ENCODE data around the gene ATP6V0D1. TPM values are rescaled to one million over a fixed set of nuclear protein-coding genes. Genes with fewer than 3 reads are reported as not detected.

The ATP6V0D1 gene
- total and polyA plus RNA-seq, 9 donors, result 32.5 to 113 (median 63.0) TPM

DNA sequence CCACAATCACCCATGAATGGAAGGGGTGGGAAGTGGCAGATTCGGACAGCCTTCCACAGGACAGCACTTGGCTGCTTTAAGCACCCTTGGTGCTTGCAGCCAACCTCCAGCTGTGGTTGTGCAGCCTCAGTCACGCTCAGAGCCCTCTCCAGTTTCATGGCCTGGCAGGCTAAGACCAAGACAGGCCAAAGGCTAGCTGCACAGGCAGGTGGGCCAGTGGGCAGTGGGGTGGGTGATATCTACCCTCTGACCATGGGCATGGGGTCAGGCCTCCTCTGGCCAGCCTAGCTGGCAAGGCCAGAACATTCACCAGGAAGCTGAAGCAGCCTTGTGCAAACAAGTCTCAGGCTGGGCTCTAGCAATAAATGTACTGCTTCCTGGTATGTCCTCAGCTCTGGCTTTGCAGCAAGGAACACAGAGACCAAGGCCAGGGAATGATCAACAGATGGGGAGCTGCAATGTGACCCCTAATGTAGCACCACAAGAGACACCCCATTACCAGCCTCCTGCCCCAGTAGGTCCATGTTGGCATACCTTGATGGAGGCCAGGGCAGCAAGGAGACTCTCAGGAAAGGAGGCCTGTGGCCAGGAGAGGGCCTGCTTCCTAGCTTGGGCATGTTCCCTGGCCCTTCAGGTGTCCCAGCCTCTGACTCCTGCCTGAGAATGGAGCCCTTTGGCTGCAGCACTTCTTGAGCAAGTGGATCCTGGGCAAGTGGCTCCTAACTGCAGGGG lies 29.1 kb downstream of the ATP6V0D1 start:
- intact Hi-C loops (cut with DNase I), result no loop called here
- Histone ChIP-seq H3K9me3 (no peaks in the 10 kb centered on the region), H3K27me3 (no peaks in the 10 kb centered on the region), H3K27ac (no peak overlapping the region), H3K4me3 (no peak overlapping the region), H3K4me1 (ENCODE audit: insufficient read depth) (peaks cover 35% of the 10 kb centered on the region), H3K36me3 (no peaks in the 10 kb centered on the region)
- DNase-seq, result no peak
- TF ChIP-seq, protein P1, sequence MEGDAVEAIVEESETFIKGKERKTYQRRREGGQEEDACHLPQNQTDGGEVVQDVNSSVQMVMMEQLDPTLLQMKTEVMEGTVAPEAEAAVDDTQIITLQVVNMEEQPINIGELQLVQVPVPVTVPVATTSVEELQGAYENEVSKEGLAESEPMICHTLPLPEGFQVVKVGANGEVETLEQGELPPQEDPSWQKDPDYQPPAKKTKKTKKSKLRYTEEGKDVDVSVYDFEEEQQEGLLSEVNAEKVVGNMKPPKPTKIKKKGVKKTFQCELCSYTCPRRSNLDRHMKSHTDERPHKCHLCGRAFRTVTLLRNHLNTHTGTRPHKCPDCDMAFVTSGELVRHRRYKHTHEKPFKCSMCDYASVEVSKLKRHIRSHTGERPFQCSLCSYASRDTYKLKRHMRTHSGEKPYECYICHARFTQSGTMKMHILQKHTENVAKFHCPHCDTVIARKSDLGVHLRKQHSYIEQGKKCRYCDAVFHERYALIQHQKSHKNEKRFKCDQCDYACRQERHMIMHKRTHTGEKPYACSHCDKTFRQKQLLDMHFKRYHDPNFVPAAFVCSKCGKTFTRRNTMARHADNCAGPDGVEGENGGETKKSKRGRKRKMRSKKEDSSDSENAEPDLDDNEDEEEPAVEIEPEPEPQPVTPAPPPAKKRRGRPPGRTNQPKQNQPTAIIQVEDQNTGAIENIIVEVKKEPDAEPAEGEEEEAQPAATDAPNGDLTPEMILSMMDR (IDR thresholded peaks at IDR 0.05), result no peak
- TF ChIP-seq POLR2A (IDR thresholded peaks at IDR 0.05) (no peak), EP300 (IDR thresholded peaks at IDR 0.05) (no peak)
- WGBS, 3 donors, result 52 to 58% (median 52%) methylated on average over 2 of the region's 2 CpGs

DNA sequence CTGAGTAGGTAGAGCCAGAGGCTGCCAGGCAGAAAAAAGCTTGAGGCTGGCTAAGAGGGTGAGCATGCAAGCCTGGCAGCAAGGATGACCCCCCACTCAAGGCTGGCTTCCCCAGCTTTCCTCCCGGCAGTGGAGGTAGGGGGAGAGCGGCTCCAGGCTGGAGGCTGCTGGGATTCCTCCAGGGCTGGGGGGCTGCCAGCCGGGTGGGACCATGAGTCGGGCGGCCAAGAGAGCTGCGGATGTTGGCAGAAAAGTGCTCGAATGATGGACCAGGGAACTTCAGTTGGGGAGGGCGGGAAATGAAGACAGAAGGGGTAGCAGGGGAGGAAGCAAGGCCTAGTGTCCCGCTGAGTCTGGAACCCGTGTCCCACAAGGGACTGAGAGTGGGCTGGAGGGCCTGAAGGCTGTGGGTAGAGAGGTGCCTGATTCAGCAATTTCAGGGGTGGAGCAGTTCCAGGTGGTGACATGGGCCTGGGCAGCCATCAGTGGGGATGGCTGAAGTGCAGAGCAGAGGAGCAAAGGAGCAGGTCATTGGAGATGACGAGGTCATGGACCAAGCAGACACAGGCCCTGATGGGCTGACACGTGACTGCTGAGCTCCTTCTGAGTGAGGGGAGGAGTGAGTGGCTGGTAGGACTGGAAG lies 29.8 kb downstream of the ATP6V0D1 start:
- 51 to 63% (median 55%) methylated on average over 12 of the region's 12 CpGs for WGBS, 3 donors
- no peaks in the 10 kb centered on the region for H3K9me3 ChIP-seq
- H3K27me3 ChIP-seq, result no peaks in the 10 kb centered on the region
- H3K4me3 ChIP-seq, result no peak overlapping the region
- peak in 2 of 5 donors; percentile 68 to 71 for DNase-seq
- intact Hi-C loops (cut with DNase I), result no loop called here
- peaks cover 37% of the 10 kb centered on the region for H3K4me1 ChIP-seq (ENCODE audit: insufficient read depth)
- no peaks in the 10 kb centered on the region for H3K36me3 ChIP-seq
- no peak overlapping the region for H3K27ac ChIP-seq
- TF ChIP-seq POLR2A (IDR thresholded peaks at IDR 0.05) (no peak), EP300 (IDR thresholded peaks at IDR 0.05) (no peak)
- TF ChIP-seq, protein P1 (IDR thresholded peaks at IDR 0.05), result no peak

DNA sequence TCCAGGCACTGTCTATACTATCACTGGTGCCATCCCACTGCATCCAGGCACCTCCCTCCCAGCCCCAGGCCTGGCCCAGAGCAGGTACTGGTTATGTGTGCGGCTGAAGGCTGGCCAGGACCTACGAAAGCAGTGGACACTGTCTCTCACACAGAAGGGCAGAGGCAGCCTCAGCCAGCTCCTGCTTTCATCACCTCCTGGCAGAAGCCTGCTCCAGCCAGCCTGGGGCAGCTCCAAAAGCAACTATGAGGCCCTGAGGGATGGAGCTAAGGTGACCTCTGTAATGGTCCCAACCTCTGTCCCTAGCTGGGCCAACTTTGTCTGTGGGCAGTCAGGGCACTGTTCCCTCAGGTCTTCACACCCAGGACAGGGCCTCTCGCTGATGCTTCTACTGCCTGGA lies 31.2 kb downstream of the ATP6V0D1 start:
- peak overlapping the region; percentile 5 to 59 for H3K27ac ChIP-seq
- no peaks in the 10 kb centered on the region for H3K27me3 ChIP-seq
- H3K4me1 ChIP-seq (ENCODE audit: insufficient read depth), result peaks cover 51% of the 10 kb centered on the region
- H3K4me3 ChIP-seq, result no peak overlapping the region
- TF ChIP-seq, protein P1 (IDR thresholded peaks at IDR 0.05), result no peak
- TF ChIP-seq POLR2A (IDR thresholded peaks at IDR 0.05), result no peak
- TF ChIP-seq EP300 (IDR thresholded peaks at IDR 0.05), result no peak
- peak in 2 of 5 donors; percentile 47 to 56 for DNase-seq
- H3K9me3 ChIP-seq, result no peaks in the 10 kb centered on the region
- intact Hi-C loops (cut with DNase I), result no loop called here
- H3K36me3 ChIP-seq, result no peaks in the 10 kb centered on the region
- WGBS, 3 donors, result 53 to 69% (median 64%) methylated on average over 3 of the region's 3 CpGs

DNA sequence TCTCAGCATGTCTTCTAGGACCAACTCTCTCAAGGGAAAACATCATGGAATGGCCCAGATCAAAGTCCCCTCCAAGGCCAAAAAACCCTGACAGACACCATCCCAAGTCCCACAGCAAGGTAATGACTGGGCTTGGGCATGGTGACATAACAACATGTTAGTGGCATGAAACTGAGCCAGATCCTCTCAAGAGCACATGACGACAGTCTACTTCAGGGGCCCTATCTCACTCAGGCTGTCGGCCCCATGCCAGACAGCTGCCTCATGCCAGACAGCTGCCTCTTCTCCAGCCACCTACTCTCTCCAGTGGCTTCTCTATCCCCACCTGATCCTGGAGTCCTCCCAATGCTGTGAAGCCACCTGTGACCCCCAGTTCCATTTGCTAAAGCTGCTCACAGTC lies 31.6 kb downstream of the ATP6V0D1 start:
- Histone ChIP-seq H3K4me1 (ENCODE audit: insufficient read depth) (peaks cover 55% of the 10 kb centered on the region), H3K27me3 (no peaks in the 10 kb centered on the region), H3K27ac (peak overlapping the region; percentile 5 to 59), H3K9me3 (no peaks in the 10 kb centered on the region), H3K4me3 (no peak overlapping the region), H3K36me3 (no peaks in the 10 kb centered on the region)
- no peak for TF ChIP-seq POLR2A (IDR thresholded peaks at IDR 0.05)
- no peak for TF ChIP-seq EP300 (IDR thresholded peaks at IDR 0.05)
- TF ChIP-seq, protein P1 (IDR thresholded peaks at IDR 0.05), result no peak
- WGBS, 3 donors, result 12 to 45% (median 27%) methylated on average over 2 of the region's 2 CpGs
- intact Hi-C loops (cut with DNase I), result no loop called here
- DNase-seq, result peak in 2 of 5 donors; percentile 46 to 60
